Neutrophil (primary cell): ENCODE measurements around the gene RAB3IL1.
A peak's percentile ranks its signal among the peaks of the same experiment; 100 is the strongest.

ENCODE experiments used
- H3K27ac ChIP-seq: fragments of 200-600 bp; sonication (generic); 2 replicates; pipeline ENCODE4 v1.5.1; 2016; ENCODE audit warnings: mild to moderate bottlenecking, moderate library complexity
- H3K27me3 ChIP-seq: fragments of 200-600 bp; sonication (generic); 2 replicates; pipeline ENCODE4 v1.6.0; 2016; ENCODE audit warnings: mild to moderate bottlenecking
- H3K36me3 ChIP-seq: fragments of 200-600 bp; sonication (generic); 2 replicates; pipeline ENCODE4 v1.5.1; 2017
- H3K4me1 ChIP-seq, 2 experiments: fragments of 200-600 bp in 1 of 2; sonication (generic) in 1 of 2; 1 replicate in 1 of 2; 2 replicates in 1 of 2; pipeline versions ENCODE4 v1.5.1 to v1.6.1; 2013 to 2016; ENCODE audit warnings: low read depth in 1 of 2, low read length in 1 of 2, mild to moderate bottlenecking in 1 of 2, moderate library complexity in 1 of 2; ENCODE audit not compliant: control insufficient read depth in 1 of 2, insufficient read depth in 1 of 2
- H3K4me3 ChIP-seq, 2 experiments: fragments of 200-600 bp in 1 of 2; sonication (generic) in 1 of 2; 1 replicate in 1 of 2; 2 replicates in 1 of 2; pipeline ENCODE4 v1.5.1; 2013 to 2016; ENCODE audit warnings: low read depth in 1 of 2, low read length in 1 of 2, mild to moderate bottlenecking in 1 of 2, moderate library complexity in 1 of 2
- H3K9me3 ChIP-seq: fragments of 200-600 bp; sonication (generic); 2 replicates; pipeline ENCODE4 v1.5.1; 2016
- TF ChIP-seq, protein P1 (sequence below): fragments of 200-600 bp; sonication (generic); IDR thresholded peaks from 2 replicates; pipeline ENCODE4 v1.5.1; 2016; ENCODE audit warnings: antibody characterized with exemption

Gene RAB3IL1

DNA sequence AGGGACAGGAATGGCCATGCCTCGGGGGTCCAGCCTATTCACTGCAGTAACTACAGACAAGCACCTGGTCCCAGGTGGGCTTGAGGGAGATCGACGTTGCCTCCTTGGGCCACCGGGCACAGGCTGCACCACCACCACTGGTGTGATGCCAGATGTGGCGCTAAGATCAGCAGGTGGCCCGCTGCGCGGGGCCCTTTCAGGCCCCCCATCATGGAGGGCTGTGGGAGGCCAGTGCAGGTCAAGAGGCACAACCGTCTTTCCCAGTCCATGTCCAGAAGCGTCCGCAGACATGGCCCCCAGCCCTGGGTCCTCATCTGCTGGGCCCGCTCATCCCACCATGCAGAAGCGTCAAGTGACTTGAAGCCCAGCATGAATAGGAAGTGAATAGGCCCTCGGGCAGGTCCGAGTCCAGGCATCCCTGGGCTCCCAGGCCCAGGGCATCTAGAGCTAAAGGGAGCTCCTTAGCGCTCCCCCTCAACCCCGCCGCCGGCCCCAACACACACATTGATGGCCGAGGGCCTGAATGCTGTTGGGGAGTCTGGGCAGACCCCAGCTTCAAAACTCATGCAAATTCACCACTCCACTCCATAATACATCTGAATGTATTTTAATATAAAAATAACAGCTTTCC is 44.3 kb downstream of the RAB3IL1 start:
- no peak overlapping the region for H3K27ac ChIP-seq
- TF ChIP-seq, protein P1, sequence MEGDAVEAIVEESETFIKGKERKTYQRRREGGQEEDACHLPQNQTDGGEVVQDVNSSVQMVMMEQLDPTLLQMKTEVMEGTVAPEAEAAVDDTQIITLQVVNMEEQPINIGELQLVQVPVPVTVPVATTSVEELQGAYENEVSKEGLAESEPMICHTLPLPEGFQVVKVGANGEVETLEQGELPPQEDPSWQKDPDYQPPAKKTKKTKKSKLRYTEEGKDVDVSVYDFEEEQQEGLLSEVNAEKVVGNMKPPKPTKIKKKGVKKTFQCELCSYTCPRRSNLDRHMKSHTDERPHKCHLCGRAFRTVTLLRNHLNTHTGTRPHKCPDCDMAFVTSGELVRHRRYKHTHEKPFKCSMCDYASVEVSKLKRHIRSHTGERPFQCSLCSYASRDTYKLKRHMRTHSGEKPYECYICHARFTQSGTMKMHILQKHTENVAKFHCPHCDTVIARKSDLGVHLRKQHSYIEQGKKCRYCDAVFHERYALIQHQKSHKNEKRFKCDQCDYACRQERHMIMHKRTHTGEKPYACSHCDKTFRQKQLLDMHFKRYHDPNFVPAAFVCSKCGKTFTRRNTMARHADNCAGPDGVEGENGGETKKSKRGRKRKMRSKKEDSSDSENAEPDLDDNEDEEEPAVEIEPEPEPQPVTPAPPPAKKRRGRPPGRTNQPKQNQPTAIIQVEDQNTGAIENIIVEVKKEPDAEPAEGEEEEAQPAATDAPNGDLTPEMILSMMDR = no peak
- no peaks in the 10 kb centered on the region for H3K9me3 ChIP-seq
- H3K4me3 ChIP-seq = no peak overlapping the region
- peaks cover 32% of the 10 kb centered on the region for H3K27me3 ChIP-seq
- H3K36me3 ChIP-seq = no peaks in the 10 kb centered on the region
- no peaks in the 10 kb centered on the region for H3K4me1 ChIP-seq

DNA sequence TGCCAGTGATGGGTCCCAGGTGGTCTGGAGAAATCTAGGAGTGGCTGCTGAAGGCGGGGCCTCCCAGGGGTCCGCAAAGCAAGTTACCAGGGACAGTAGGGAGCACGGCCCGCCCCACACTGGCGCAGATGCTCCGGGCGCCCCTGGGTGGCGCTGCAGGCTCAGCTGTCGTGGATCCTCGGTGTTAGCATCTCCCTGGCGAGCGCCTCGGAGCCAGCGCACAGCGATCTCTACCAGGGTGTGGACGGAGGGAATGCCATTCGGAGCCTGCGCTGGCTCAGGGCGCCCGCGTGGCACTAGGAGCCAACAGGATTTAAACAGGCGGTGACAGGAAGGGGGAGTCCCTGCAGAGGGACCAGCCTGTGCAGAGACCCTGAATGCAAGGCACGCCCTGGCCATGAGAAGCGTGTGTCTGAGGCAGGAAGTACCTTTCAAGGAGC is 46.2 kb downstream of the RAB3IL1 start:
- Histone ChIP-seq H3K36me3 (no peaks in the 10 kb centered on the region), H3K27ac (no peak overlapping the region), H3K27me3 (peaks cover 32% of the 10 kb centered on the region), H3K4me1 (no peaks in the 10 kb centered on the region), H3K9me3 (no peaks in the 10 kb centered on the region), H3K4me3 (no peak overlapping the region)
- TF ChIP-seq, protein P1 = peak; percentile 70

DNA sequence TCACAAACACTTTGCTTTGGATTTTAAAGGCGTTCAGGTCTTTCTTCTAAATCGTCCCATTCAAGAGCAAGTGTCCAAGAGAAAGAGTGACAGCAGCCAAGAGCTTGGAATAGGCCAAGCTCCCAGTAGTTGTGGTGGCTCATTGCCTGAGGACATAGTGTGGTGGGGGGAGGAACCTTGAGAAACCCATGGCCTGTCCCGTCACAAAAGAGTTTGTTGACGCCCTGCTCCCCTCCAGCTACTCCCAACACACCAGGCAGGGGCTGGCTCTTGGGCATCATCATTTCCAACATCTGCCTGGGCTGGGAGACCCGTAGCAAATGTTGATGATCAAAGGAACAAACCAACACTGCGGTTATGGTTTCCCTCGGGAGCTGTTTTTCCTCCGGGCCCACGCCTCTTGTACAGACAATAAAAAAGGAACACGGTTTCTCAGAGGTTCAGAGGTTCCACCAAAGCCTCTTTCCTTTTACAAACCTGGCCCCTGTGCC is 46.8 kb downstream of the RAB3IL1 start:
- TF ChIP-seq, protein P1 = no peak

DNA sequence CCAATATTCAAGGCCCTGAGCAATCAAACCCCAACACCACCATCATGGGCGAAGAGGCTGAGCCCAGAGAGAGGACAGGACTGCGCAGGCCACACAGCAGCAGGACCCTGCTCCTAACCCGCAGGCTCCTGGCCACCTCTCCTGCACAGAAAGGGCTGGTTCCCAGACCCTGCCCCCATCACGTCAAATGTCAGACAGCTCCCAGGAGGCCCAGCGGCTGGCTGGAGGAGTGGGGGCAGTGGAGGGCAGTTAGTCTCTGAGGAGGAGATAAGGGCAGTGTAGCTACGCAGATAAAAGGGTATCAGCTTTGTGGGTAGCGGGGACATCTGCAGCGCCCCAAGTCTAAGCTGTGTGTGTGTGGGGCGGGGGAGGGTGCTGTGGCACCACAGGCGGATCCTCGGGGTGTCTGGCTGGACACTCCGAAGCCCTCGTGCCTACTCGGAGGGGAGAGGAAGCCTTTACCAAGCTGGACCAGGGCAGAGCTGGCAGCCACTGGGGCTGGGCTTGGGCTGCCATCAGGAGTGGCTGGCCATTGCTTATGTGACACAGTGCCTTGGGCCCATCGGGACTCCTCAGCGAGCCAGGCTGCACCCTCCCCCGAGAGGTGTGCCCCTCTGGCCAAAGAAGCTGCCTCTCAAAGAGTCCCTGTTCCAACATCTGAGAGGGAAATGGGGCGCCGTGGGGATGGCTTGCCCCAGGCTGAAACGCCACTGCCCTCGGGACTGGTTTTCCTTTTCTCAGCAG is 47.5 kb downstream of the RAB3IL1 start:
- no peaks in the 10 kb centered on the region for H3K4me1 ChIP-seq
- no peaks in the 10 kb centered on the region for H3K9me3 ChIP-seq
- TF ChIP-seq, protein P1 = no peak
- H3K27ac ChIP-seq = no peak overlapping the region
- H3K36me3 ChIP-seq = no peaks in the 10 kb centered on the region
- H3K27me3 ChIP-seq = peaks cover 32% of the 10 kb centered on the region
- H3K4me3 ChIP-seq = no peak overlapping the region

More for the DNA sequence above, 46.8 kb downstream of the RAB3IL1 start:
- no peaks in the 10 kb centered on the region for H3K9me3 ChIP-seq
- H3K27me3 ChIP-seq = peaks cover 32% of the 10 kb centered on the region
- no peaks in the 10 kb centered on the region for H3K4me1 ChIP-seq
- no peak overlapping the region for H3K27ac ChIP-seq
- H3K4me3 ChIP-seq = no peak overlapping the region
- no peaks in the 10 kb centered on the region for H3K36me3 ChIP-seq

DNA sequence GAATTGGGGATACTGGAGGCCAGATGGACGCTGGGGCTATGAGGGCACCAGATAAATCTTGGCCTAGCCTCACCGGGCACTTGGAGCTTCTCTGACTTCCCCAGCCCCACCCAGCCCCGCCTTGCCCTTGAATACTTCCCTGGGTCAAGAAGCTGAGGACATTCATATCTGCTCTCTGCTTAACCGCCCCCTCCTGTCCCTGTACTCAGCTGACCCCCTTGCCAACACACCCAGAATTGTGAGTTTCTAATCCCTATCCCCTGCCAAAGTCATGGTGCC is 48.0 kb downstream of the RAB3IL1 start:
- H3K27ac ChIP-seq = no peak overlapping the region
- no peak overlapping the region for H3K4me3 ChIP-seq
- TF ChIP-seq, protein P1 = no peak
- H3K4me1 ChIP-seq = no peaks in the 10 kb centered on the region
- peaks cover 32% of the 10 kb centered on the region for H3K27me3 ChIP-seq
- no peaks in the 10 kb centered on the region for H3K36me3 ChIP-seq
- H3K9me3 ChIP-seq = no peaks in the 10 kb centered on the region
